PC-9 (cell line): ENCODE results near the gene ARNT2. TPM values are rescaled to one million over a fixed set of nuclear protein-coding genes. Genes with fewer than 3 reads are reported as not detected.

Experiments
- BruUV-seq: library from RNA; stranded (reverse); fragments of 400-500 nt; replicated peaks from 2 replicates; lab custom pipeline; 2021; lab: Mats Ljungman, UMichigan
- CTCF ChIA-PET: fragments of 300-600 bp; sonication (Branson Sonifier 250); formaldehyde crosslinking; loops from one replicate; lab custom pipeline; 2022; ENCODE audit warnings: antibody characterized with exemption; lab: Charles Lee
- POLR2A ChIA-PET: fragments of 300-600 bp; sonication (Branson Sonifier 250); formaldehyde crosslinking; loops from one replicate; lab custom pipeline; 2022; ENCODE audit warnings: antibody characterized with exemption; ENCODE audit not compliant: unreplicated experiment; lab: Charles Lee
- DNase-seq, 2 experiments: peaks; one replicate each; pipeline versions ENCODE4 v3.0.0 to v3.0.0-alpha.2; 2015 to 2022; ENCODE audit warnings: mixed read lengths in 1 of 2
- H2AFZ ChIP-seq: fragments of 200-600 bp; sonication (generic); 2 replicates; pipeline ENCODE4 v1.8.1; 2017; ENCODE audit warnings: antibody characterized with exemption
- H3F3A ChIP-seq: fragments of 200-600 bp; sonication (generic); 2 replicates; pipeline ENCODE4 v1.8.1; 2017; ENCODE audit warnings: antibody characterized with exemption, mild to moderate bottlenecking, low read depth; ENCODE audit not compliant: insufficient read depth
- H3K27ac ChIP-seq: fragments of 200-600 bp; sonication (generic); 2 replicates; pipeline ENCODE4 v1.6.1; 2016; ENCODE audit warnings: mixed run types
- H3K27me3 ChIP-seq: fragments of 200-600 bp; sonication (generic); 2 replicates; pipeline ENCODE4 v1.6.1; 2016; ENCODE audit warnings: low read depth, mixed run types; ENCODE audit not compliant: insufficient read depth
- H3K36me3 ChIP-seq: fragments of 200-600 bp; sonication (generic); 2 replicates; pipeline ENCODE4 v1.6.1; 2016; ENCODE audit warnings: low read depth, mixed run types
- H3K4me1 ChIP-seq: fragments of 200-600 bp; sonication (generic); replicated peaks from 2 replicates; pipeline ENCODE4 v1.6.1; 2016; ENCODE audit warnings: mixed run types; ENCODE audit not compliant: insufficient read depth
- H3K4me2 ChIP-seq: fragments of 200-600 bp; sonication (generic); 2 replicates; pipeline ENCODE4 v1.6.1; 2017; ENCODE audit warnings: mixed run types
- H3K4me3 ChIP-seq: fragments of 200-600 bp; sonication (generic); 2 replicates; pipeline ENCODE4 v1.6.1; 2016; ENCODE audit warnings: mixed run types
- H3K79me2 ChIP-seq: fragments of 200-600 bp; sonication (generic); 2 replicates; pipeline ENCODE4 v1.6.1; 2017; ENCODE audit warnings: low read depth, mixed run types
- H3K9me2 ChIP-seq: fragments of 200-600 bp; sonication (generic); 2 replicates; pipeline ENCODE4 v1.8.1; 2017; ENCODE audit warnings: mild to moderate bottlenecking; ENCODE audit not compliant: insufficient read depth
- H3K9me3 ChIP-seq: fragments of 200-600 bp; sonication (generic); 2 replicates; pipeline ENCODE4 v1.8.1; 2016; ENCODE audit warnings: low read depth; ENCODE audit not compliant: insufficient read depth
- H4K20me1 ChIP-seq: fragments of 200-600 bp; sonication (generic); 2 replicates; pipeline ENCODE4 v1.8.1; 2017; ENCODE audit not compliant: insufficient read depth
- CTCF ChIP-seq: fragments of 200-600 bp; sonication (generic); conservative IDR thresholded peaks from 2 replicates; pipeline ENCODE4 v1.6.1; 2017; ENCODE audit warnings: mixed run types, antibody characterized with exemption, mild to moderate bottlenecking, moderate library complexity
- EZH2 ChIP-seq: fragments of 200-600 bp; sonication (generic); IDR thresholded peaks from 2 replicates; pipeline ENCODE4 v1.8.0; 2017; ENCODE audit warnings: antibody characterized with exemption, low read depth
- intact Hi-C: fragments of 100-400 bp; cut with micrococcal nuclease; formaldehyde crosslinking; loops from one replicate; pipeline ENCODE4 v1.10.0; 2022; ENCODE audit not compliant: unreplicated experiment
- total RNA-seq: library from RNA; stranded (reverse); gene quantifications from 2 replicates; pipeline ENCODE4 v1.2.3, GENCODE V29; 2021

Gene ARNT2
- total RNA-seq, 1 experiment from 2014 or later: 4.3 TPM

DNA sequence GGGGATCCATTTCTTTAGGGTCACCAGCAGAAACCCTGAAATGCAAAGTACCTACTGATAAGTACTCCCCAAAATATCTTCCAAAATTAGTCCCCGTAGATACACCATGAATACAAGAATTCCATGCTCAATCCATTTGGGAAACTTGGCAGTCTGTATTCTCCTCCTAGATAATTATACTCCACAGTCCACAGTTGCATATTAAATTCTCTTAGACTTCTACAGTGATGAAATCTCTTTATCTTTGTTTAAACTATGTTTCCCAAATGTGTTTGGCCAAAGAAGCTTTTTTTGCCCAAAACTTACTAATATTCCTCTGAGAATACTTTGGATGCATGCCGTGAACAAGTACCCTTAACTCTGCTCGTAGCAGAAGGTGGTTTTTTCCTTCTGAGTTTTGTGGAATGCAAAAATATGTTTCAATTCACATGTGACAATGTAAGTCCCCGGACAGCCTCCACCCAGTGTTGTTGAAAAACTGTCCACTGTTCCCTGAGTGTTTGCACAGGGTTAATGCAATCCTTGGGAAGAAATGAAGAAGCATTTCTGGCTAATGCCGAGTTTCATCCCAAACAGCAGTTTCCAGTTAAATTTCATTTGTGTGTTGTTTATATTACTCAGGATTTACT, 126.7 kb downstream of the ARNT2 start:
- Histone ChIP-seq H4K20me1 (no peaks in the 10 kb centered on the region), H2AFZ (no peak overlapping the region)
- CTCF ChIA-PET: no interaction called here

GRCh38 chr15:80531388-80531787, 127.2 kb downstream of the ARNT2 start:
- intact Hi-C loops: no loop called here
- no peaks in the 10 kb centered on the region for H3K36me3 ChIP-seq

More for the DNA sequence above, 126.7 kb downstream of the ARNT2 start:
- Histone ChIP-seq H3F3A (no peaks in the 10 kb centered on the region), H3K79me2 (no peaks in the 10 kb centered on the region), H3K4me3 (no peak overlapping the region), H3K9me3 (no peaks in the 10 kb centered on the region), H3K27ac (no peak overlapping the region), H3K27me3 (peaks cover 39% of the 10 kb centered on the region; the same call in 1 of the 2 replicates), H3K4me1 (no peaks in the 10 kb centered on the region), H3K36me3 (no peaks in the 10 kb centered on the region), H3K4me2 (no peak overlapping the region), H3K9me2 (no peaks in the 10 kb centered on the region)
- POLR2A ChIA-PET: no interaction called here
- intact Hi-C loops: no loop called here
- no peak for DNase-seq
- no TSS peak for BruUV-seq
- TF ChIP-seq CTCF (no peak), EZH2 (no peak)

DNA sequence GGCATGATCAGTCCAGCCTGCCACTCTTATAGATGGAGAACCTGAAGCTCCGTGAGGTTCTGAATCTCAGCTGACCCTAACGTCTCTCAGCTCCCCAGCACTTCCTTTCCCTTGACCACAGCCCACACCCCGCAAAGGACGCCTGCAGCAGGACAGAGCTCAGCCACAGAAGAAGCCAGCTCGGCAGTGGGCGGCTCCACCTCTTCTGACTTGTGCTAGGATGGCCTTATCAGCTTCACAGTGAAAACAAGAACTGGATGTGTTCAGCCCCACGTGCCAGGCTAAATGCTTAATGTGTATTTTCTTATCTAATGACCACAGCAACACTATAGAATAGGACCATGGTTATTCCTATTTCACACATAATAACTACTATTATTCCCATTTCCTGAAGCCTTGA, 127.6 kb downstream of the ARNT2 start:
- BruUV-seq: no TSS peak
- H3K79me2 ChIP-seq: no peaks in the 10 kb centered on the region
- no peak overlapping the region for H3K27ac ChIP-seq
- no peaks in the 10 kb centered on the region for H3K9me3 ChIP-seq
- no peaks in the 10 kb centered on the region for H3K4me1 ChIP-seq
- H2AFZ ChIP-seq: no peak overlapping the region
- no peak for DNase-seq
- ChIA-PET POLR2A (no interaction called here), CTCF (no interaction called here)
- no peaks in the 10 kb centered on the region for H3F3A ChIP-seq
- peaks cover 39% of the 10 kb centered on the region; the same call in 1 of the 2 replicates for H3K27me3 ChIP-seq
- H3K36me3 ChIP-seq: no peaks in the 10 kb centered on the region
- H3K4me3 ChIP-seq: no peak overlapping the region
- no peak overlapping the region for H3K4me2 ChIP-seq
- no peak for TF ChIP-seq EZH2
- no peak for TF ChIP-seq CTCF
- no peaks in the 10 kb centered on the region for H4K20me1 ChIP-seq
- intact Hi-C loops: no loop called here
- no peaks in the 10 kb centered on the region for H3K9me2 ChIP-seq

More at GRCh38 chr15:80531388-80531787, 127.2 kb downstream of the ARNT2 start:
- Histone ChIP-seq H3K79me2 (no peaks in the 10 kb centered on the region), H4K20me1 (no peaks in the 10 kb centered on the region), H3K27me3 (peaks cover 39% of the 10 kb centered on the region; the same call in 1 of the 2 replicates), H3K9me2 (no peaks in the 10 kb centered on the region), H3K9me3 (no peaks in the 10 kb centered on the region), H3F3A (no peaks in the 10 kb centered on the region), H3K4me1 (no peaks in the 10 kb centered on the region), H3K27ac (no peak overlapping the region), H3K4me3 (no peak overlapping the region), H3K4me2 (no peak overlapping the region), H2AFZ (no peak overlapping the region)
- DNase-seq: no peak
- TF ChIP-seq CTCF: no peak
- TF ChIP-seq EZH2: no peak
- BruUV-seq: no TSS peak
- ChIA-PET CTCF (no interaction called here), POLR2A (no interaction called here)
